IMR-90 (cell line): ENCODE results near the gene HOXC10.

ENCODE experiments used
- BHLHE40 ChIP-seq: fragments of 150-350 bp; IDR thresholded peaks from 2 replicates; pipeline ENCODE4 v1.6.1; 2016; ENCODE audit warnings: mild to moderate bottlenecking, low read depth, low read length
- MAFK ChIP-seq: IDR thresholded peaks from 2 replicates; pipeline ENCODE4 v1.6.1; 2012; ENCODE audit warnings: low read depth, low read length, improper control_type of control experiment
- POLR2A ChIP-seq: IDR thresholded peaks from 2 replicates; pipeline ENCODE4 v1.6.1; 2012; ENCODE audit warnings: mild to moderate bottlenecking, low read depth, low read length
- RCOR1 ChIP-seq: IDR thresholded peaks from 2 replicates; pipeline ENCODE4 v1.6.1; 2012; ENCODE audit warnings: mild to moderate bottlenecking, low read length, improper control_type of control experiment; ENCODE audit not compliant: insufficient replicate concordance
- RFX5 ChIP-seq: IDR thresholded peaks from 2 replicates; pipeline ENCODE4 v1.8.0; 2012; ENCODE audit warnings: low read depth, mild to moderate bottlenecking, low read length, moderate library complexity
- TF ChIP-seq, protein P1 (sequence below): conservative IDR thresholded peaks from 2 replicates; pipeline ENCODE4 v1.5.1; 2012; ENCODE audit warnings: mild to moderate bottlenecking, low read depth, low read length, improper control_type of control experiment
- TF ChIP-seq, protein P2 (sequence below): fragments of 150-350 bp; IDR thresholded peaks from 2 replicates; pipeline ENCODE4 v1.6.1; 2017; ENCODE audit warnings: mild to moderate bottlenecking, antibody characterized with exemption, low read length, low read depth

DNA sequence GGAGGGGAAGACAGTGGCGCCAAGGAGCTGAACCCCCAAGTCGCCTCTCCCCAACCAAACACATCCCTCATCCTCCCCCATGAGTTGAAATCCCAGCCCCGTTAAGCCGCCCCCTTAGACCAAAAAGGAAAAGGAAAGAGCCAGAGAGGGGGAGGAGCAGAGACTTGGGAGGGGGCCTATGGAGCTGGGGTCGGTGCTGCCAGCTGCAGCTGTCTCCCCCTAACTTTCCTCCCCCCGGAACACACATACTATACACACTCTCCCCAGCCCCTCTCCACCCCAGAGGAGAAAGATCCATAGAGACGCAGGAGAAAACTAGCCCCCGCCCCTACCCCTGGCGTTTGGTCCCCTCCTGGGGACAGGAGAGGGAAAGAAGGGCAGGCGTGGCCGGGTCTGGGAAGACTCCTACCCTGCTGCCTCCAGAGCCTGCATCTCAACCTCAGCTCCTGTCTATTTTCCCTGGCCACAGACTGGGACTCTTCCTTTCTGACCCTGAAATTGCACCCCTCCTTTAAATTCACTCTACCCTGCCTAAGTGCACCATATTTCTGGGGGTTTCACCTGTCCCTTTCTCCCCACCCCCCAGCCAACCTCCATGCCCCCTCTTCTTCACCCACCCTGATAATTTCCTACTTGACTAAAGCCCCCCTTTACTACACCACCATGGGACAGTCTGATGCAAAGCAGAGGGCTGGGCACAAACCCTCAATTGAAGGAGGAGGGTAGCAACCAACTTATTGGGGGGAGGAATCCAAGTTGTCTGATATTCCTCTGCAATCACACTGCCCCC is 13.4 kb downstream of the HOXC10 start:
- TF ChIP-seq, protein P1, sequence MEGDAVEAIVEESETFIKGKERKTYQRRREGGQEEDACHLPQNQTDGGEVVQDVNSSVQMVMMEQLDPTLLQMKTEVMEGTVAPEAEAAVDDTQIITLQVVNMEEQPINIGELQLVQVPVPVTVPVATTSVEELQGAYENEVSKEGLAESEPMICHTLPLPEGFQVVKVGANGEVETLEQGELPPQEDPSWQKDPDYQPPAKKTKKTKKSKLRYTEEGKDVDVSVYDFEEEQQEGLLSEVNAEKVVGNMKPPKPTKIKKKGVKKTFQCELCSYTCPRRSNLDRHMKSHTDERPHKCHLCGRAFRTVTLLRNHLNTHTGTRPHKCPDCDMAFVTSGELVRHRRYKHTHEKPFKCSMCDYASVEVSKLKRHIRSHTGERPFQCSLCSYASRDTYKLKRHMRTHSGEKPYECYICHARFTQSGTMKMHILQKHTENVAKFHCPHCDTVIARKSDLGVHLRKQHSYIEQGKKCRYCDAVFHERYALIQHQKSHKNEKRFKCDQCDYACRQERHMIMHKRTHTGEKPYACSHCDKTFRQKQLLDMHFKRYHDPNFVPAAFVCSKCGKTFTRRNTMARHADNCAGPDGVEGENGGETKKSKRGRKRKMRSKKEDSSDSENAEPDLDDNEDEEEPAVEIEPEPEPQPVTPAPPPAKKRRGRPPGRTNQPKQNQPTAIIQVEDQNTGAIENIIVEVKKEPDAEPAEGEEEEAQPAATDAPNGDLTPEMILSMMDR, result no peak
- TF ChIP-seq BHLHE40 (no peak), POLR2A (no peak), MAFK (no peak), RCOR1 (no peak), RFX5 (no peak)
- TF ChIP-seq, protein P2, sequence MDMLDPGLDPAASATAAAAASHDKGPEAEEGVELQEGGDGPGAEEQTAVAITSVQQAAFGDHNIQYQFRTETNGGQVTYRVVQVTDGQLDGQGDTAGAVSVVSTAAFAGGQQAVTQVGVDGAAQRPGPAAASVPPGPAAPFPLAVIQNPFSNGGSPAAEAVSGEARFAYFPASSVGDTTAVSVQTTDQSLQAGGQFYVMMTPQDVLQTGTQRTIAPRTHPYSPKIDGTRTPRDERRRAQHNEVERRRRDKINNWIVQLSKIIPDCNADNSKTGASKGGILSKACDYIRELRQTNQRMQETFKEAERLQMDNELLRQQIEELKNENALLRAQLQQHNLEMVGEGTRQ, result no peak
